Right ventricle myocardium superior (tissue), 1 donor: Measurements from ENCODE around the gene ASB7. TPM values are rescaled to one million over a fixed set of nuclear protein-coding genes. Genes with fewer than 3 reads are reported as not detected.
A peak's percentile ranks its signal among the peaks of the same experiment; 100 is the strongest.
"Not testable (repeated sequence)": the region's sequence is repeated elsewhere in the genome, so short reads cannot be mapped to it uniquely, and the experiment has no call there.

Experiments
- ATAC-seq: fragments of 200-7000 bp; cut with Tn5 transposase; one replicate; pipeline ENCODE4 v1.9.1; 2020; ENCODE audit warnings: mild to moderate bottlenecking; ENCODE audit not compliant: poor library complexity
- DNase-seq: peaks from one replicate; pipeline ENCODE4 v3.0.0-alpha.2; 2020
- intact Hi-C: fragments of 100-400 bp; cut with DNase I; formaldehyde crosslinking; loops from one replicate; pipeline ENCODE4 v1.11.2; 2022
- total RNA-seq: library from RNA; stranded (reverse); fragmentation: NEBNext Ultra II Directional; extraction: Animal tissue kit (Norgen Biotek cat#: 25700); gene quantifications from one replicate; pipeline ENCODE4 v1.2.1, GENCODE V29; 2021
- donor health status: DM: no; HTN: yes; CAD: no; lungs with severe emphysema.

Gene ASB7
- total RNA-seq, 1 donor from 2014 or later, result 5.1 TPM

DNA sequence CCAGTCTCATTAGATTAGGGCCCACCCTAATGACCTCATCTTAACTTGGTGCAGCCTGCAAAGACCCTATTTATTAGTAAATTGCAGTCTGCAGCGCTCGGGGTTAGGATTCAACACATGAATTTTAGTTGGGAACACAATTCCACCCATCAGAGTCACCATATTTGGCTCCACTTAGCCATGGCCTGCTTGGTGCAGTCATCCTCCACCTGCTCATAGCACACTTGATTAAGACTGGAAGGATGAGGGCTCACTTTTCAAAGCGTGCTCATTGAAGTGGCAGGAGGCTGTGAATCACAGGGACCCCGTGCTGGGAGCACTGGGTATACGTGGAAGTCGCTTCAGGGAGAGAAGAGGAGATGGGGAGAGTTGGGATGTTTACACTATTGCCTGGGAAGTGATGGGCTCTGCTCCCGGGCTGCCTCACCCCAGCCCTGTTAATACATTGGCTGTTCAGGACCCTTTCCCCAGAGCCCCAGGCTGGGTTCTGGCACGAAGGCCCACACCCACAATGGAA lies 68.2 kb downstream of the ASB7 start:
- ATAC-seq, result no peak
- intact Hi-C loops, result no loop called here

DNA sequence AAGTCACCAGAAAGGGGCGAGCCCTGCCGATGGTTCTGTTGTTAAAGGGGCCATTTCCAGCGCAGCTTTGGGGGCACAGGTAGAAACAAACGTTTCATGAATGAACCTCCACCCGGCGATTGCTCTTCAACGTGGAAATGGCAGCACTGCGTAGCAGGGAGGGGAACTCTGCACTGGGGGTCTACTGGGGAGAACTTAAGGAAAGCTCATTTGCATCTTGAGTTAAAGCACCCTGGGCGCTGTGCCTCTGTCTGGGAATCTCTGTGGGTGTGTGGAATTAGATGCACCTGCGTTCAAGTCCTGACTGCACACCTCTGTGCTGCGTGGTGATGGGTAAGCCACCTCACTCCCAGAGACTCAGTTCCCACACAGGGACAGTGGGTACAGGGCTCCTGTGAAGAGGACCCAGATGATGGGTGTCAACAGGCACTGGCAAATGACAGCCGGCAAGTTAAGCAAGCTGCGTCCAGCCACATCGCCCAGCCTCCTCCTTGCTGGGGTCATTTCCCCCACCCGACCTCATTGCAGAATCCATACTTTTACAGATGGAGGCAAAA lies 68.8 kb downstream of the ASB7 start:
- ATAC-seq (no peak), DNase-seq (no peak)
- intact Hi-C loops, result no loop called here

More for the DNA sequence above, 68.2 kb downstream of the ASB7 start:
- no peak for DNase-seq

- peak; percentile 57 for ATAC-seq
- intact Hi-C loops, result no loop called here
- no peak for DNase-seq
Measured at GRCh38 chr15:100671858-100672543, 69.6 kb downstream of the ASB7 start.

- intact Hi-C loops, result no loop called here
- DNase-seq, result no peak
- no peak for ATAC-seq
Measured at GRCh38 chr15:100672959-100673358, 70.6 kb downstream of the ASB7 start.

GRCh38 chr15:100679151-100679550 lies 76.8 kb downstream of the ASB7 start:
- ATAC-seq, DNase-seq, intact Hi-C loops: not testable (repeated sequence)

DNA sequence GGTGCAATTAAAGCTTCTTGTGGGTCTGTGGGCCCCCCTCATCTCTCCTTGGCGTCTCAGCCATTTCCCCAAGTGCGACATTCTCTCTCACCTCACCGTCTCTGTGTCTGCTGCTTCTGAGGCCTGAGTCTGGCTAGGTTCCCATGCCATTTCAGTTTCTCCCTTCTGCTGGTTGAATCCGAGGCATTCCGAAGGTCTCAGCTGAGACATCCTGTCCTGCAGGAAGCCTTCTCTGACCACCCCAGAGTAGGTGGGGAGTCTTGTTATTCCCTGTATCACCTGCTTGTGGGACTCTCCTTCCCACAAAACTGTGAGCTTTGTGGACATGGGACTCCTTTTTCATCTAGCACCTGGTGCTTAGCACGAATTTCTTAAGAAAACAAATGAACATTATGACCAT lies 78.3 kb downstream of the ASB7 start:
- DNase-seq (no peak), ATAC-seq (no peak)
- intact Hi-C loops, result no loop called here

- peak; percentile 48 for ATAC-seq
Measured at GRCh38 chr15:100681335-100681746, 79.0 kb downstream of the ASB7 start.

DNA sequence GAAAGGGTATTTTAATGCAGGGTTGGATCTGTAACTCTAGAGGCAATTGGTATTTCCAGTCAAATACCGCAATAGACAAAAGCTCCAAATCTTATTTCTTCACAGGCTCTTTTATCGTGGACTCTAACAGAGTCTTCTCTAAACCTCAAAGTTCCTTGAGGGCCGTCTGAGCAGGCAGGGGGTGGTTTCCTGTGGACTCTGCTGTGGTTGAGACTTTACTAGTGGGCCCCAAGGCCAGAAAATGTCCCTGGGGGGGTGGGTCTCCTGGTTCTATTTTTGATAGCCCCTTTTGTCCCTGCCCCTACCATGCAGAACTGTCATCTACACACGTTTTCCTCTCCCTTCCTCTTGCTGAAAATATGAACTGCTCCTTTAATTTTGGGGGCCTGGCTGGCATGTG lies 80.1 kb downstream of the ASB7 start:
- DNase-seq (no peak), ATAC-seq (no peak)
- intact Hi-C loops, result no loop called here

More at GRCh38 chr15:100681335-100681746, 79.0 kb downstream of the ASB7 start:
- intact Hi-C loops, result no loop called here
- no peak for DNase-seq

DNA sequence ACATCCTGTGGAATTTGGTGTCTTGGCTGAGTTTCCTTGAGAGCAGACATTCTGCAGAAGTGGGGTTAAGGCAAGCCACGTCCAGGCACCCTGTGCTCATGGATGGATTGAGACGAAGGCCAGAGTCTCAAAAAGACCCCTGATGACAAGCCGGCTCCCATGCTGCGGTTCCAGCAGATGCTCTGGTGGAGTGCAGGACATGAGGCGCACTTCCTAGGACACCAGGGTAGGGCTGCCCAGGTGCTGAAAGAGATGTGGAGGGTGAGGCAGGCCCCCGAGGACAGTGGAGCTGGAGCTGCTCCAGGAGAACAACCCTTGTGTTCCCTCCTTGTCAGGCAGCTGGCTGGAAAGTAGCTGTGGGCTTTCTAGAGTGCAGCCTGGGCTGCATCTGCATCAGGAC lies 81.0 kb downstream of the ASB7 start:
- ATAC-seq (no peak), DNase-seq (no peak)
- intact Hi-C loops, result no loop called here

DNA sequence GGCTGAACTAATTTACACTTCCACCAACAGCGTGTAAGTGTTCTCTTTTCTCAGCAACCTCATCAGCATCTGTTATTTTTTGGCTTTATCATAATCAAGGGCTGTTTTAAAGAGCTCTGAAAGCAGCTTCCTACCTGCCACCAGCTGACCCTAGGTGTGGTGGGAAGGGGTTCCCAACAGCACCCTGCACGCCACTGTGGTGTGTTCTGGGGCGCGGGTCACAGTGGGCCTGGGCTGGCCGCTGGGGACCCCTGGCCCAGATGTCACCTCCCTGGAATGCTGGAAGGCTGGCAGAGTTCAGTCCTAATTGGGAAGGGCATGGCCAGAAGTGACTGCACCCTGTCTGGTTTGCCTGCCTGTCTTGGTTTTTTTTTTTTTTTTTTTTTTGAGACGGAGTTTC lies 82.2 kb downstream of the ASB7 start:
- intact Hi-C loops, result no loop called here
- ATAC-seq, result no peak
- DNase-seq, result no peak

DNA sequence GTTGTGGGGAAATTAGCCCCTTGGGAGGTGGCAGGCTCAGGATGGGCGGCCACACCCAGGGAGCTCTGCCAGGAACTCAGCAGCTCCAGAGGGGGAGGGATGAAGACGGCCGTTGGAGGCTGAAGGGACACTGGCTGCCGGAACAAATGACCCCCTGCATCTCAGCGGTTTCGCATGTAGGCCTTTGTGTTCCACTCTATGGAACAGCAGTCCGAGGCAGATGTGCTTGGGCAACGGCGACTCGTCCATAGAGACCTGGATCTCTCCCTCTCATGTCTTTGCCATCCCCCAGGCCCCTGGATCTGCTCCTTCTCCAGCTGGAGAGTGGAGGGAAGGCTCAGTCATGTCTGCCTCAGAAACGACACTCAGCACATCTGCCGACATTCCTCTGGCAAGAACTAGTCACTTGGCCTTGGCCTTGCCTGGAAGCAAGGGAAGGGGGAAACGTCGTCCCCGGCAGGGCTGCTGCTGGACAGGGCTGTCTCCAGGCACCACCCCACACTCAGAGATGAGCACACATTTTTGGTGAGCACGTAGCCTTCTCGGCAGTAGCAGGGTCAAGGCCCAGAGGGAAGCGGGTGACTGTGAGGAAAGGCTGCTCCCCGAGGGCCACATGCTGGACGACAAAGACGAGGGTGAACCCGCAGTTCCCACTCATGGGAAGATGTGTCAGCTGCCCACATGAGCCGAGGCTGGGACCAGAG lies 83.8 kb downstream of the ASB7 start:
- intact Hi-C loops, result no loop called here

DNA sequence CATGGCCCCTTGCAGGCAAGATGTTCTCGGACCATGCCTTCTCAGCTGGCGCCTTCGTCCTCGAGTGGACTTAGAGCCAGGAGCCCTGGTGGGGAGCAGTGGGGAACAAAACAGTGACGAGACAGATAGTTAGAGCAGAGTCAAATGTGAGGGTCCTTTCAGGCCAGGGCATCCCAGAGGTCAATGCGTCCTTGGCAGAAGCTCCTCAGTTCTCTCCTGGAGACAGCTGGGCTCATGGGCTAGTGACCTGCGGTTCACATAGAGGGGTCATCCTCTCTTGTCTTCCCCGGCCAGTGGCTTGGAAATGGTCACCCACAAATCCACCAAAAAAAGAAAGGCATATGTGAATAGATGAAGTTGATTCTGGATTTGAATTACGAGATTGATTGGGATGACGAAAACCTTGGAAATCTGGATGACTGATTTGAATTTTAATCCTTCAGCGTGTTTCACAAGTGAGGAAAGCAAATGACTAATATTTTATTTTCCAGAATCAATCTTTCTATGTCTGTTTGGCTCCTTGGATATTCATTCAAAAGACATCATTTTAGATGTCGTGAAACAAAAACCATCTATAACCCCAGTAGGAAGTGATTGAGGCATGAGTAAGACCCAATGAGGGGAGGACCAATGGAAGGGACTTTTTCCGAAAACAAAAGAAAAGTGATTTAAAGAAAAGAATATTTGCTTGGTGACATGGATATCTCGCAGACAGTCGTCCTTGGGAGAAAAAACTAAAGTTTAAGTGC lies 84.5 kb downstream of the ASB7 start:
- intact Hi-C loops, result no loop called here
- no peak for DNase-seq
- no peak for ATAC-seq

More for the DNA sequence above, 83.8 kb downstream of the ASB7 start:
- ATAC-seq, result peak; percentile 52
- DNase-seq, result peak; percentile 61

- ATAC-seq, result peak; percentile 51
- DNase-seq, result no peak
- intact Hi-C loops, result no loop called here
Measured at GRCh38 chr15:100687582-100688141, 85.3 kb downstream of the ASB7 start.

DNA sequence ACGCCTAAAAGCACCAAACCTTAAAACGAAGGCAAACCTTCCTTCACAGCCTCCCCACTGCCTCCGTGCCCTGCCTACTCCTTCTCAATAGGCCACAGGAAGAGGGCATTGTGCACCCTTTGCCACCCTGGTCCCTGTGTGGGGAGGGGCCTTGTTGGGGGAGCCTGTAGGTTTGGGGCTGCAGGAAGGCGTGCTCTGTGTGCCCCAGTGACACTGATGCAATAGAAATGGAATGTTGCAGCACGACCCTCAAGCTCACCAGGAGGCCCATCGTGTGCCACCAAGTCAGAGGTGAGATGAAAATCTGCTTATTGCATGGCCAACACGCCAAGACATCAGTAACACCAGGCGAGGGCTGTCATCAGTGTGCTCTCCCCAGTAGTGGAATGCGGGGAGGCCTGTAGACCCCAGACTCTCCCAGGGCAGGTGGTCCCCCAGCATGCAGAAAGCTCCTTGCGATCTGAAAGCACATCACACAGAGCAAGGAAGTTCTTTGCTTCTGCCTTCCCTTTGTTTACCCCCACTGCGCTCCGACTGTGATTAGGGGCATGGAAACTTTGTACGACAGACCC lies 86.2 kb downstream of the ASB7 start:
- ATAC-seq, result no peak
- intact Hi-C loops, result no loop called here
- no peak for DNase-seq

- DNase-seq (no peak), ATAC-seq (no peak)
- intact Hi-C loops, result no loop called here
Measured at GRCh38 chr15:100689131-100689899, 86.9 kb downstream of the ASB7 start.

DNA sequence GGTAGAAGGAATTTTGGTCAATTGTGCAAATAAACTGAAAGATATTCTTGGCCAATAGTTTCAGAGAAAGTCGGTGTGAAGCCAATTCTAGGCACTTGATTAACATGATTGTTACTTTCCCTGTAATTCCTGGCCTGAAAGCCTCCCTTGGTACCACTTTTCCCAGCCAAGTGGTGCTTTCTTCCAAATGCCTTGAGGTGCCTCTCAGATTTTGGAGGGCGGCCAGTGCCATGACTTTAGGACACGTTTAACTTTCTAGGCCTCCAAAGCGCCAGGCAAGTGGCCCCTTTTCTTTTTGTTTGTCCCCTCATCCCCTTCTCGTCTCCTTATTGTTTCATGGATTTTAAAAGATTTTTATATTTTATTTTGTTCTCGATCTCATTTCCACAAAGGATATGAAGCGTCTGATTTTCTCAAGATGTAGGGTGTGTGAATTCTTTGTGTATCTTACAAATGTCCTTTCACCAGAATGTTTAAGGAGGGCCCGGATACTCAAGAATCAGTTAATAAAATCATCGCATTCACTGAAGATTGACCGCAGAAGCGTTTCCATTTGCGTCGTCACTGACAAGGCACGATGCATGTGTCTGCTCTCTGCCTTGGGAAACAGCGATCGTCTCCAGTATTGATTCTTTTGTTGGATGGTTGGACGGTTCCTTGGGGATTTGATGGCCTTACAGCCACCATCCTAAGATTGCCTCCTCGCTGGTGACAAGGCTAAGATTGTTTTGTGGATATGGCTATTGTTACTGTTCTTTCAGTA lies 87.8 kb downstream of the ASB7 start:
- no peak for ATAC-seq
- intact Hi-C loops, result no loop called here
- no peak for DNase-seq

DNA sequence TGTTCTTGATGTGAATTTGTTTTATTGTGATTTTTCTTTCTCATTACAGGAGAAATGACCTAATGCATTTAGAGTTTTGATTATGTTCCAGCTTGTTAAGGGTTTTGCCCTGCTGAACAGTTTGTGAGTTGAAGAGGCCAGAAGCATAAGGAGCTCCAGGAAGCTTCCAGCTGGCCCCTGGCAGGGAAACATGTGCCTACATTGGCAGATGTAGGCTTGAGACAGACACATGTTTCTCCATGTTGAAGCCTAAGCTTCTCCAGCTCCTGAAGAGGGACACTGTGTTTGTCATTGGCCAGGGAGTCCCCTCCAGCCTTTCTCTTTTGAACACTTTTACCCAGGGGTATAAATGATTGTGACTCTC lies 88.4 kb downstream of the ASB7 start:
- intact Hi-C loops, result no loop called here
- no peak for DNase-seq
- ATAC-seq, result no peak
